Esophagus muscularis mucosa (tissue), 3 donors: Measurements from ENCODE around the gene HS6ST3.

ENCODE experiments used
- POLR2AphosphoS5 ChIP-seq, 2 donors: sonication (generic); formaldehyde crosslinking; IDR thresholded peaks; one replicate each; pipeline ENCODE4 v1.6.1; 2017; ENCODE audit warnings: antibody characterized with exemption in 2 of 2
- TF ChIP-seq, protein P1 (sequence below), 3 experiments: fragments of 200-600 bp in 2 of 3; fragments of 450-650 bp in 1 of 3; sonication (generic) in 2 of 3; IDR thresholded peaks; one replicate each; pipeline ENCODE4 v1.5.1; 2017 to 2019; ENCODE audit warnings: antibody characterized with exemption in 3 of 3, mild to moderate bottlenecking in 2 of 3, moderate library complexity in 1 of 3

DNA sequence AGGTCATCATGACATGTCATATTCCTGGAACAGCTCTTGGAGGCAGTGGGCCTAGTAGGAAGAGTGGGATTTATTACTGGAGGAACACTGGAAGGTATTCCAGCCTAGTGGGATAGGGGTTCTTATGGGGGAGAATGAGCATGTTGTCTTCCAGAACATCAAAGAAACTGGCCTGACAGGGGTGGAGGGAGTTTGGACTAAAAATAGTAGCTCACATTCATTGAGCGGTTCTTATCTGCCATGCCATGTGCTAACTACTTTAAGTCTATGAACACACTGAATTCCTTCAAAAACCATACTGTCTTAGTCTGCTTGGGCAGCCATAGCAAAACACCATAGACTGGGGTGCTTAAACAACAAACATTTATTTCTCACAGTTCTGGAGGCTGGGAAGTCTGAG, 413.6 kb downstream of the HS6ST3 start:
- no peak for TF ChIP-seq POLR2AphosphoS5 (IDR thresholded peaks at IDR 0.05)
- TF ChIP-seq, protein P1, sequence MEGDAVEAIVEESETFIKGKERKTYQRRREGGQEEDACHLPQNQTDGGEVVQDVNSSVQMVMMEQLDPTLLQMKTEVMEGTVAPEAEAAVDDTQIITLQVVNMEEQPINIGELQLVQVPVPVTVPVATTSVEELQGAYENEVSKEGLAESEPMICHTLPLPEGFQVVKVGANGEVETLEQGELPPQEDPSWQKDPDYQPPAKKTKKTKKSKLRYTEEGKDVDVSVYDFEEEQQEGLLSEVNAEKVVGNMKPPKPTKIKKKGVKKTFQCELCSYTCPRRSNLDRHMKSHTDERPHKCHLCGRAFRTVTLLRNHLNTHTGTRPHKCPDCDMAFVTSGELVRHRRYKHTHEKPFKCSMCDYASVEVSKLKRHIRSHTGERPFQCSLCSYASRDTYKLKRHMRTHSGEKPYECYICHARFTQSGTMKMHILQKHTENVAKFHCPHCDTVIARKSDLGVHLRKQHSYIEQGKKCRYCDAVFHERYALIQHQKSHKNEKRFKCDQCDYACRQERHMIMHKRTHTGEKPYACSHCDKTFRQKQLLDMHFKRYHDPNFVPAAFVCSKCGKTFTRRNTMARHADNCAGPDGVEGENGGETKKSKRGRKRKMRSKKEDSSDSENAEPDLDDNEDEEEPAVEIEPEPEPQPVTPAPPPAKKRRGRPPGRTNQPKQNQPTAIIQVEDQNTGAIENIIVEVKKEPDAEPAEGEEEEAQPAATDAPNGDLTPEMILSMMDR (IDR thresholded peaks at IDR 0.05): no peak
